22Rv1 (cell line): ENCODE results near the gene CXCR5.

Experiments used
- H3K27ac ChIP-seq: fragments of 450-650 bp; 2 replicates; pipeline ENCODE4 v1.5.1; 2017
- ZFX ChIP-seq: fragments of 450-650 bp; IDR thresholded peaks from 2 replicates; pipeline ENCODE4 v1.6.1; 2017; ENCODE audit warnings: antibody characterized with exemption, borderline replicate concordance
- TF ChIP-seq, protein P1 (sequence below): fragments of 450-650 bp; IDR thresholded peaks from 2 replicates; pipeline ENCODE4 v1.5.1; 2017; ENCODE audit warnings: mild to moderate bottlenecking

Gene CXCR5

DNA sequence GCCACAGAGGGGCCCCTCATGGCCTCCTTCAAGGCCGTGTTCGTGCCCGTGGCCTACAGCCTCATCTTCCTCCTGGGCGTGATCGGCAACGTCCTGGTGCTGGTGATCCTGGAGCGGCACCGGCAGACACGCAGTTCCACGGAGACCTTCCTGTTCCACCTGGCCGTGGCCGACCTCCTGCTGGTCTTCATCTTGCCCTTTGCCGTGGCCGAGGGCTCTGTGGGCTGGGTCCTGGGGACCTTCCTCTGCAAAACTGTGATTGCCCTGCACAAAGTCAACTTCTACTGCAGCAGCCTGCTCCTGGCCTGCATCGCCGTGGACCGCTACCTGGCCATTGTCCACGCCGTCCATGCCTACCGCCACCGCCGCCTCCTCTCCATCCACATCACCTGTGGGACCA lies 10.0 kb downstream of the CXCR5 start:
- TF ChIP-seq, protein P1, sequence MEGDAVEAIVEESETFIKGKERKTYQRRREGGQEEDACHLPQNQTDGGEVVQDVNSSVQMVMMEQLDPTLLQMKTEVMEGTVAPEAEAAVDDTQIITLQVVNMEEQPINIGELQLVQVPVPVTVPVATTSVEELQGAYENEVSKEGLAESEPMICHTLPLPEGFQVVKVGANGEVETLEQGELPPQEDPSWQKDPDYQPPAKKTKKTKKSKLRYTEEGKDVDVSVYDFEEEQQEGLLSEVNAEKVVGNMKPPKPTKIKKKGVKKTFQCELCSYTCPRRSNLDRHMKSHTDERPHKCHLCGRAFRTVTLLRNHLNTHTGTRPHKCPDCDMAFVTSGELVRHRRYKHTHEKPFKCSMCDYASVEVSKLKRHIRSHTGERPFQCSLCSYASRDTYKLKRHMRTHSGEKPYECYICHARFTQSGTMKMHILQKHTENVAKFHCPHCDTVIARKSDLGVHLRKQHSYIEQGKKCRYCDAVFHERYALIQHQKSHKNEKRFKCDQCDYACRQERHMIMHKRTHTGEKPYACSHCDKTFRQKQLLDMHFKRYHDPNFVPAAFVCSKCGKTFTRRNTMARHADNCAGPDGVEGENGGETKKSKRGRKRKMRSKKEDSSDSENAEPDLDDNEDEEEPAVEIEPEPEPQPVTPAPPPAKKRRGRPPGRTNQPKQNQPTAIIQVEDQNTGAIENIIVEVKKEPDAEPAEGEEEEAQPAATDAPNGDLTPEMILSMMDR: no peak
- no peak for TF ChIP-seq ZFX
- no peak overlapping the region for H3K27ac ChIP-seq

- TF ChIP-seq ZFX: no peak
- TF ChIP-seq, protein P1: no peak
- H3K27ac ChIP-seq: no peak overlapping the region
Measured at GRCh38 chr11:118894192-118894591, 10.5 kb downstream of the CXCR5 start.

- no peak overlapping the region for H3K27ac ChIP-seq
- TF ChIP-seq, protein P1: no peak
- no peak for TF ChIP-seq ZFX
Measured at GRCh38 chr11:118895093-118896039, 11.7 kb downstream of the CXCR5 start.

GRCh38 chr11:118896472-118896913 lies 12.8 kb downstream of the CXCR5 start:
- peak overlapping the region; percentile 25; the same call in 1 of the 2 replicates for H3K27ac ChIP-seq

GRCh38 chr11:118896921-118897591 lies 13.4 kb downstream of the CXCR5 start:
- peak overlapping the region; percentile 25; the same call in 1 of the 2 replicates for H3K27ac ChIP-seq
- TF ChIP-seq ZFX: no peak
- TF ChIP-seq, protein P1: no peak

More at GRCh38 chr11:118896472-118896913, 12.8 kb downstream of the CXCR5 start:
- TF ChIP-seq, protein P1: no peak
- TF ChIP-seq ZFX: no peak

DNA sequence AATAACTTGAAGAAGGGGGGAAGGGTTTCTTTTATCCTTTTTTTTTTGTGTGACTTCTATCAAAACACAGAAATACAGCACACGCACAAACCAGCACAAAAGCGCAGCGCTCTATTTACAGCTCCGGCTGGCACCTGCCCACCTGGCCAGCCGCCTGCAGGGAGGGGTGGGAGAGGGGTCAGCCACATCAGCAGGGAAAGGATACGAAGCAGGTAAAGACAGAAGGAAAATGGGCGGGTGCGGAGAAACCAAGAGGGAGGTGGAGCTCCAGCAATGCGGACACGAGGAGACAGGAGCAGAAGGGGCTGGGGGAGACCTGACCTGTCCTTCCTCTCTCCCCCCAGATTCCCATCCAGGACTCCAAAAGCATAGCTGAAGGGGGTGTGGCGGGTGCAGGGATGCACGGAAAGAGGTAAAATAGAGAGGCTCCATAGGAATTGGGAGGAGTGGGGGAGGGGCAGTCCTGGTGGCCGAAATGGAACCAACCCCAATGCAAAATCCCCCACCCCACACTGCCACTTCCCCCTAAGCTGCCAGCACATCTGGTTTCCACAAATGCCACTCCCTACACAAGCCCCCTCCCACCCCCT lies 14.1 kb downstream of the CXCR5 start:
- H3K27ac ChIP-seq: 0 out of 2 replicates have a peak overlapping the region, but pooled peaks have one; percentile 25
- TF ChIP-seq, protein P1: no peak
